ENCODE results near the gene FRMD4A. TPM values are rescaled to one million over a fixed set of nuclear protein-coding genes. Genes with fewer than 3 reads are reported as not detected.

FRMD4A gene
- polyA plus RNA-seq, 1 donor (not counting 4 experiments of a cell fraction or from before 2014, with no cell fraction given), result 12.9 TPM

DNA sequence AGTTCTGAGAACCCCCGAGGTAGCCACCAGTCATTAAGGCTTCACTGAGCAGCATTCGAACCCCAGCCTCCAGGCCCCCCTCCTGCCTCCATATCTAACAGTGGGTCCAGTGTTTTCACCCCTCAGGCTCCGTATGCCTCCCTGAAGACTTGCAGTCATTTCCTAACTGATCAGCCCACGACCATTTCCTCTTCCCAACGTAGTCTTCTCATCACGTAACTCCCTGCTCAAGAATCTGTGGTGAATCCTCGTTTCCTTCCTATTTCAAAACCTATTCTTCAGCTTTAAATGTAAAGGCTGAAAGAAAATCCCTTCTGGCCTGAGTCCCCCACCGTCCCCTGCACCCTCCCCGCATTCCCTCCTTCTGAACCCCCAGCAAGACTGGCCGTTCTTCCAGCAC lies 21.1 kb downstream of the FRMD4A start:
- H3K9me3 ChIP-seq (ENCODE audit: control insufficient read depth, low read depth, low read length), result no peaks in the 10 kb centered on the region
- dilution Hi-C loops (cut with MboI; ENCODE audit: extremely low pct_ligation_motif_present, low sequenced_read_pairs), result no loop called here
- no peaks in the 10 kb centered on the region for H3K27me3 ChIP-seq (ENCODE audit: control insufficient read depth, extremely low read depth, insufficient read depth, low read length)
- no peak for TF ChIP-seq EZH2 (IDR thresholded peaks at IDR 0.05; ENCODE audit: low read length)
- no peak for TF ChIP-seq CTCF (optimal IDR thresholded peaks at IDR 0.05 in 1 of 3, IDR thresholded peaks at IDR 0.05 in 1 of 3, conservative IDR thresholded peaks at IDR 0.05 in 1 of 3; ENCODE audit: extremely low read depth in 1 of 3, insufficient read depth in 2 of 3, low read length in 3 of 3)
- no peaks in the 10 kb centered on the region for H3K36me3 ChIP-seq (ENCODE audit: control insufficient read depth in 2 of 2, extremely low read depth in 1 of 2, insufficient read depth in 2 of 2, low read length in 2 of 2)
- no peaks in the 10 kb centered on the region for H3K4me1 ChIP-seq (ENCODE audit: control insufficient read depth, extremely low read depth, insufficient read depth, low read length)
- DNase-seq (ENCODE audit: low read depth, low spot score) (no peak), FAIRE-seq (no peak)
- no peak overlapping the region for H3K9ac ChIP-seq (ENCODE audit: control insufficient read depth, extremely low read depth, insufficient read depth, low read length)
- H3K4me2 ChIP-seq (ENCODE audit: control insufficient read depth, extremely low read depth, insufficient read depth, low read depth, low read length), result no peak overlapping the region
- H3K27ac ChIP-seq (ENCODE audit: control insufficient read depth, insufficient read depth, low read length), result no peak overlapping the region
- no peaks in the 10 kb centered on the region for H3K9me1 ChIP-seq (ENCODE audit: control insufficient read depth, extremely low read depth, insufficient read depth, low read length)
- H3K4me3 ChIP-seq (ENCODE audit: control insufficient read depth in 2 of 3, extremely low read depth in 1 of 3, insufficient read depth in 2 of 3, low read depth in 1 of 3, low read length in 3 of 3), result no peak overlapping the region
- H4K20me1 ChIP-seq (ENCODE audit: control insufficient read depth, extremely low read depth, insufficient read depth, low read length), result no peaks in the 10 kb centered on the region
- H2AFZ ChIP-seq (ENCODE audit: control insufficient read depth, low read length), result no peak overlapping the region
- H3K79me2 ChIP-seq (ENCODE audit: control insufficient read depth, insufficient read depth, low read length), result no peaks in the 10 kb centered on the region

GRCh38 chr10:14306190-14306589 lies 24.5 kb downstream of the FRMD4A start:
- TF ChIP-seq EZH2 (IDR thresholded peaks at IDR 0.05; ENCODE audit: low read length), result no peak
- TF ChIP-seq CTCF (optimal IDR thresholded peaks at IDR 0.05 in 1 of 3, IDR thresholded peaks at IDR 0.05 in 1 of 3, conservative IDR thresholded peaks at IDR 0.05 in 1 of 3; ENCODE audit: extremely low read depth in 1 of 3, insufficient read depth in 2 of 3, low read length in 3 of 3), result no peak
- Histone ChIP-seq H3K27me3 (ENCODE audit: control insufficient read depth, extremely low read depth, insufficient read depth, low read length) (no peaks in the 10 kb centered on the region), H3K36me3 (ENCODE audit: control insufficient read depth in 2 of 2, extremely low read depth in 1 of 2, insufficient read depth in 2 of 2, low read length in 2 of 2) (no peaks in the 10 kb centered on the region), H3K9me3 (ENCODE audit: control insufficient read depth, low read depth, low read length) (no peaks in the 10 kb centered on the region), H3K4me2 (ENCODE audit: control insufficient read depth, extremely low read depth, insufficient read depth, low read depth, low read length) (no peak overlapping the region), H3K27ac (ENCODE audit: control insufficient read depth, insufficient read depth, low read length) (no peak overlapping the region), H3K9me1 (ENCODE audit: control insufficient read depth, extremely low read depth, insufficient read depth, low read length) (no peaks in the 10 kb centered on the region), H2AFZ (ENCODE audit: control insufficient read depth, low read length) (no peak overlapping the region), H3K9ac (ENCODE audit: control insufficient read depth, extremely low read depth, insufficient read depth, low read length) (no peak overlapping the region), H3K4me3 (ENCODE audit: control insufficient read depth in 2 of 3, extremely low read depth in 1 of 3, insufficient read depth in 2 of 3, low read depth in 1 of 3, low read length in 3 of 3) (no peak overlapping the region), H3K79me2 (ENCODE audit: control insufficient read depth, insufficient read depth, low read length) (no peaks in the 10 kb centered on the region), H3K4me1 (ENCODE audit: control insufficient read depth, extremely low read depth, insufficient read depth, low read length) (no peaks in the 10 kb centered on the region), H4K20me1 (ENCODE audit: control insufficient read depth, extremely low read depth, insufficient read depth, low read length) (no peaks in the 10 kb centered on the region)
- dilution Hi-C loops (cut with MboI; ENCODE audit: extremely low pct_ligation_motif_present, low sequenced_read_pairs), result no loop called here
- DNase-seq (ENCODE audit: low read depth, low spot score) (no peak), FAIRE-seq (no peak)
